ENCODE measurements around the gene BCAS3. TPM values are rescaled to one million over a fixed set of nuclear protein-coding genes. Genes with fewer than 3 reads are reported as not detected.

Gene BCAS3
- 10 to 100 TPM; 14.1 to 21.8 (median 17.8) TPM for total RNA-seq
- 1 to 10 TPM; 6.1 TPM for polyA plus RNA-seq
- long read RNA-seq, donor 1, full-length matches to known transcripts: 1 of 9 reads
- long read RNA-seq, donor 1, partial matches to known transcripts: 6 of 9 reads
- long read RNA-seq, donor 1, other reads (novel, unspliced or antisense): 2 of 9 reads
- long read RNA-seq, donor 2, full-length matches to known transcripts: 7 of 12 reads
- long read RNA-seq, donor 2, partial matches to known transcripts: 2 of 12 reads
- long read RNA-seq, donor 2, other reads (novel, unspliced or antisense): 3 of 12 reads
- long read RNA-seq, donor 3, partial matches to known transcripts: 4 of 15 reads
- long read RNA-seq, donor 3, other reads (novel, unspliced or antisense): 11 of 15 reads

DNA sequence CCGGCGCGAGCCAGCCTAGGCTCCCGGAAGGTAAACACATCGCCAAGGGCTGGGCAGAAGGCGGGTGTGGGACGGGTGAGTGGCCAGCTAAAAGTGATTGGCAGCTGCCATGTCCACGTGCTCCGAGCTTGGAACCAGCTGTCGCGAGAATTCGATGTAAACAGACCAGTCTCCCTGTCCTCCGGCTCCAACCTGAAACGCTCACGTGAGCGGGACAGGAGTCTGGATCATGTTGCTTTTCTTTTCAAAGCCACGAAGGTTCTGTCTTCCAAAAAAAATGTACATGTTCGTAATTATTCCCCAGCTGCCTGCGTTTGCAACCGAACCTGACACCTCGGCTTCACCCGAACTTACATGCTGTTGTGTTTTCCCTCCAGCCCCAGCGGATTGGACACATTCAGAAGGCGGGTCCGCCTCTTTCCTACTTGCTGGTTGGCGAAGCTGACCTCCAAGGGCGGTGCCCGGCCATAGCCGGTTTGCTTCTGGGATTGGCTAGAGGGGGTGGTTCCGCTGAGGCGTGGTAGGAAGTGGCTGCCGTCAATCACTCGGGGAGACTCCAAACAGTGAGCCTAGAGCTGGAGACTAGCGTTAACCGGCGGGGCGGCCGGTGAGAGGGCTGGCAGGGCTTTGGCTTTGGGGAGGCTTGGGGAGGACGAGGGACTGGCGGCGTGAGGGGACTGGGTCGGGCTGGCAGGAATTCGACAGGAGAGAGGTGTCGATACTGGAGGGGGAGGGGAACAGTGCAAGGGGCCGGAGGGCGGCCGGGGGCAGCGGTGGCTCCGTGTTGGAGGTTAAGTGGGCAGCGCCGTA lies at the start of gene BCAS3:
Gene BCAS3 (plus strand): TSS at position 544 of the 810 bp plus-strand sequence.
- ATAC-seq: peak; percentile 98 to 99 (median 99)
- Histone ChIP-seq H3K36me3 (peaks cover 0 to 28% (median 4%) of the 10 kb centered on the region in 9 donors), H3K9me3 (peaks cover 0 to 3% (median 0%) of the 10 kb centered on the region in 11 donors), H3K4me1 (peaks cover 0 to 18% (median 13%) of the 10 kb centered on the region in 9 donors), H3K27me3 (no peaks in the 10 kb centered on the region), H3K27ac (peak within 1 kb of the TSS; percentile 45 to 89 (median 76)), H3K4me3 (peak within 1 kb of the TSS; percentile 73 to 95 (median 88))
- 0 to 1% methylated on average over 51 of the region's 51 CpGs for WGBS, 2 donors
- peak; percentile 96 to 99 for DNase-seq
- intact Hi-C loops (cut with DNase I): loop anchor here in 1 of 10 donors (10.0 kb wide), 1 partner anchor 1387 kb away; the partner anchor contains the start of gene MED13
- TF ChIP-seq, protein P1, sequence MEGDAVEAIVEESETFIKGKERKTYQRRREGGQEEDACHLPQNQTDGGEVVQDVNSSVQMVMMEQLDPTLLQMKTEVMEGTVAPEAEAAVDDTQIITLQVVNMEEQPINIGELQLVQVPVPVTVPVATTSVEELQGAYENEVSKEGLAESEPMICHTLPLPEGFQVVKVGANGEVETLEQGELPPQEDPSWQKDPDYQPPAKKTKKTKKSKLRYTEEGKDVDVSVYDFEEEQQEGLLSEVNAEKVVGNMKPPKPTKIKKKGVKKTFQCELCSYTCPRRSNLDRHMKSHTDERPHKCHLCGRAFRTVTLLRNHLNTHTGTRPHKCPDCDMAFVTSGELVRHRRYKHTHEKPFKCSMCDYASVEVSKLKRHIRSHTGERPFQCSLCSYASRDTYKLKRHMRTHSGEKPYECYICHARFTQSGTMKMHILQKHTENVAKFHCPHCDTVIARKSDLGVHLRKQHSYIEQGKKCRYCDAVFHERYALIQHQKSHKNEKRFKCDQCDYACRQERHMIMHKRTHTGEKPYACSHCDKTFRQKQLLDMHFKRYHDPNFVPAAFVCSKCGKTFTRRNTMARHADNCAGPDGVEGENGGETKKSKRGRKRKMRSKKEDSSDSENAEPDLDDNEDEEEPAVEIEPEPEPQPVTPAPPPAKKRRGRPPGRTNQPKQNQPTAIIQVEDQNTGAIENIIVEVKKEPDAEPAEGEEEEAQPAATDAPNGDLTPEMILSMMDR (IDR thresholded peaks at IDR 0.05): no peak

DNA sequence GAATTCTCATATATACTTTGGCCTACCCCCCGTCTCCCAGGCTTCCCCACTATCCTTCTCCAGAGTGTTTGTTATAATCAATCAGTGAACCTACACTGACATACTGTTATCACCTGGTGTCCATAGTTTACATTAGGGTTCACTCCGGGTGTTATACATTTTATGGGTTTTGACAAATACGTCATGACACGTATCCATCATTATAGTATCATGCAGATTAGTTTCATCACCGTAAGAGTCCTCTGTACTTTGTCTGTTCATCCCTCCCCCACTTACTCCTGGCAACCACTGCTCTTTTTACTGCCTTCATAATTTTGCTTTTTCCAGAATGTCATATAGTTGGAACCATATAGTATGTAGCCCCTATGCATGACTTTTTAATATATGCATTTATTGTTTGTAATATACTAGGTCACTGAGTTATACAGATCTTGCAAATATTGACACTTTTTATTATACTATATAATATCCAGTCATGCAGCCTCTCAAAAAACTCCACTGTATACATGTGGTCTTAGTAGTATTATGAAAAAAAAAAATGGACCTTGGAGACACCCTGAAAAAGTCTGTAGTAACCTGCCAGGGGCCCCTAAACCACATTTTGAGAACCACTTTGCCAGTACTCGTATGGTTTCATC lies 49.3 kb upstream of the BCAS3 start:
- TF ChIP-seq, protein P1 (IDR thresholded peaks at IDR 0.05): no peak
- DNase-seq (no peak), ATAC-seq (no peak)
- Histone ChIP-seq H3K9me3 (no peaks in the 10 kb centered on the region), H3K27ac (no peak overlapping the region), H3K4me3 (no peak overlapping the region), H3K27me3 (no peaks in the 10 kb centered on the region), H3K36me3 (peaks cover 0 to 60% (median 0%) of the 10 kb centered on the region in 9 donors), H3K4me1 (peaks cover 0 to 13% (median 0%) of the 10 kb centered on the region in 9 donors)
- intact Hi-C loops (cut with DNase I): no loop called here
- 94% methylated on average over 6 of the region's 6 CpGs for WGBS, 2 donors

DNA sequence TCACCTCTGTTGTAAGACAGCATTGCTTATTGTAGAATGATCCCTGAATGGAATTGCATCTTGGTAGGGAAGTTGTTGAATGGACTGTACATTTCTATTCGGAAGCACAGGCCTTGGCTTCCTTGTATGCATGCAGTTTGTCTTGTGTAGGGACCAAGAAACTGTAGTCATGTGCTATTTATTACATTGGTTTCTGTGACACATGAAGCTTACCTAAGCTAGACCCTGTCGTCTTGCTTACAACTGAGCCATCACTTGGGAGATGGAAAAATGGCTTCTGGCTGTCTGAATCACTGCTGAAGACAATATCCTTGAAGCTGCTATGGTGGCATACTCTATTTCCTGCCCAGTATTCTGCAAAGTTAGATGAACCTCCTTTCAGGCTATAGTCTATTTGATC lies 48.5 kb upstream of the BCAS3 start:
- no peaks in the 10 kb centered on the region for H3K9me3 ChIP-seq
- WGBS, 2 donors: 89% methylated on average over 2 of the region's 2 CpGs
- peaks cover 0 to 13% (median 0%) of the 10 kb centered on the region in 9 donors for H3K4me1 ChIP-seq
- TF ChIP-seq, protein P1 (IDR thresholded peaks at IDR 0.05): no peak
- no peaks in the 10 kb centered on the region for H3K27me3 ChIP-seq
- intact Hi-C loops (cut with DNase I): loop anchor here in 1 of 10 donors (1.0 kb wide), 1 partner anchor 45 kb away; no protein-coding TSS in a partner anchor
- H3K4me3 ChIP-seq: no peak overlapping the region
- DNase-seq (no peak), ATAC-seq (no peak)
- no peak overlapping the region for H3K27ac ChIP-seq
- H3K36me3 ChIP-seq: peaks cover 0 to 65% (median 0%) of the 10 kb centered on the region in 9 donors

DNA sequence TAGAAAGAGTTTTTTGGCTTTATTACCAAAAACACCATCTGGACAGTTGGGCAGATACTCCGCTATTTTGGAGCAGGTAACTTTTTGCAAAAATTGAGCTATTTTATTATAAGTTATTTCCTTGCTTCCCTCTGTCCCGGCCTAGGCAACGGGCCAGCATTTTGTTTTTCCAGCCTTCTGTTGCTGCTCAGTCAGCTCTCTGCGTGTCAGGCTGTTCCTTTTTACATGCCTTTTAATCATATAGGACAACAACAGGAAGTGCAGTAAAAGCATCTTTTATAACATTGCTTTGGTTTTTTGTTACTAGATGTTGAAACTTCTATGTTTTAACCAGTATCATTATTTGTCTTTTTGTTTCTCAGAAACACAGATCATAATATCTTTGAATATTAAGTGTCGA lies 47.3 kb upstream of the BCAS3 start:
- peaks cover 0 to 13% (median 0%) of the 10 kb centered on the region in 9 donors for H3K4me1 ChIP-seq
- no peak overlapping the region for H3K4me3 ChIP-seq
- H3K27ac ChIP-seq: peak overlapping the region in 1 of 10 donors; percentile 32
- DNase-seq (peak in 1 of 2 donors; percentile 27), ATAC-seq (no peak)
- WGBS, 2 donors: 63 to 68% methylated on average over 5 of the region's 5 CpGs
- TF ChIP-seq, protein P1 (IDR thresholded peaks at IDR 0.05): no peak
- intact Hi-C loops (cut with DNase I): loop anchor here in 7 of 10 donors (10.0 kb wide), 6 partner anchors 56 to 206 kb away; partner anchors contain the start of gene CHCT1 (in 1 of the 7)
- H3K36me3 ChIP-seq: peaks cover 0 to 65% (median 10%) of the 10 kb centered on the region in 9 donors
- no peaks in the 10 kb centered on the region for H3K27me3 ChIP-seq
- no peaks in the 10 kb centered on the region for H3K9me3 ChIP-seq

All from heart right ventricle (tissue), 16 donors.